ENCODE measurements around the gene RMI2. TPM values are rescaled to one million over a fixed set of nuclear protein-coding genes. Genes with fewer than 3 reads are reported as not detected.

RMI2 gene
- total and polyA plus RNA-seq, 5 experiments from 2014 or later, result 1.3 to 13.5 (median 2.8) TPM

DNA sequence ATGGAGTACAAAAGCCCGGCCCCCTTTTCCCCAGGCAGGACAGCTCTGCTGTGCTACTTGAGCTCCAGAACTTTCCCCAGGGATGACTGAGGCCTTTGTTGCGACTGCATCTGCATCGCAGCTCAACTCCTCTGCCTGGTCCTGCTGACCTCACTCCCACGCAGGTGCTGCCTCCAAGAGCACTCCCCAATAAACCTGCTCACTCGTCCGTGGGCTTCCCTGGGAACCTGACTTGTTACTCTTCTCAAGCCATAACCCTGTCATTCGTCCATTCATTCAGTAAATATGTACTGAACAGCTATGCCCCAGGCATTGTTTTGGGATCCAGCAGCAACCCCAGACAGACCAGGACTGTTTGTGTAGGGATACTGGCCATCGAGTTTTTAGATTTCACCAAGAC lies 11.6 kb upstream of the RMI2 start:
- Mint-ChIP-seq H3K27ac (peak overlapping the region in 1 of 10 donors; percentile 37), H3K4me1 (peaks cover 2 to 19% (median 11%) of the 10 kb centered on the region in 4 donors), H3K36me3 (no peaks in the 10 kb centered on the region), H3K4me3 (no peak overlapping the region), H3K27me3 (no peaks in the 10 kb centered on the region), H3K9me3 (no peaks in the 10 kb centered on the region)
- POLR2A ChIA-PET, result interaction anchor here (0.6 kb wide), 1 partner anchor 55 kb away, joined by 3 read pairs; no protein-coding TSS in a partner anchor
- no peak for ATAC-seq
- DNase-seq, result no peak

DNA sequence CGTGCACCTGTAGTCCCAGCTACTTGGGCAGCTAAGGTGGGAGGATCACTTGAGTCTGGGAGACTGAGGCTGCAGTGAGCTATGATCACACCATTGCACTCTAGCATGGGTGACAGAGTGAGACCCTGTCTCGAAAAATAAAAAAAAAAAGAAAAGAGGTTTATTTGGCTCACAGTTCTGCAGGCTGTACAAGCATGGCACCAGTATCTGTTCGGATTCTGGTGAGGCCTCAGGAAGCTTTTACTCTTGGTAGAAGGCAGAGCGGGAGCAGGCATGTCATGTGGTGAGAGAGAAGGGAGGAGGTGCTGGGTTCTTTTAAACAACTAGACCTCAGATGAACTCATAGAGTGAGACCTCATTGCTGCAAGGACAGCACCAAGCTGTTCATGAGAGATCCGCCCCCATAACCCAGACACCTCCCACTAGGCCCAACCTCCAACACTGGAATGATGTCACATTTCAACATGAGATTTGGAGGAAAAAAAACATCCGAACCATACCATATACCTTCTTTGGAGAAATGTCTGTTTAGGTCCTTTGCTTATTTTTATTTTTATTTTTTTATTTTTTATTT lies 10.3 kb upstream of the RMI2 start:
- DNase-seq (no peak), ATAC-seq (no peak)
- Mint-ChIP-seq H3K27me3 (no peaks in the 10 kb centered on the region), H3K4me1 (peaks cover 0 to 8% (median 3%) of the 10 kb centered on the region in 4 donors), H3K9me3 (no peaks in the 10 kb centered on the region), H3K36me3 (no peaks in the 10 kb centered on the region), H3K4me3 (no peak overlapping the region), H3K27ac (peak overlapping the region in 1 of 10 donors; percentile 33)
- POLR2A ChIA-PET, result interaction anchor here (0.5 to 0.9 kb wide), 2 partner anchors 10 kb away, joined by 3 read pairs; no protein-coding TSS in a partner anchor

DNA sequence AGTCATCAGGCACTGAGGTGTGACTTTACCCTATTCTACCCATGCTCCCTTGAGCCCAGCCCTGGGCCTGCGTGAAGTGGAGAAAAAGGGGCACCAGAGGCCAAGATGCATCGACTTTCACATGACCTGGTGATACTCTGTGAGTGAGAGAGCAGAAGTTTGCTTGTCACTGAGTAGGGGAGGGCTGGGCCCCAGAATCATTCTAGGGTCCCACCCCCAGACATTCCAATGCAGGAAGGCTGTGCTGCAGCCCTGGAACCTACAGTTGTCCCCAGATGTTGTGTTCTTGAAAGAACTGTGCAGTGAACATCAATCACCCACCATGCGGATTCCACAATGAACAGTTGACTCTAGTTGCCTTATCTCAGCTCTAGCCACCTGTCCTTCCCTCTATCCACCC lies 6.2 kb upstream of the RMI2 start:
- H3K9me3 Mint-ChIP-seq, result no peaks in the 10 kb centered on the region
- POLR2A ChIA-PET, result interaction anchor here (0.7 kb wide), 2 partner anchors 168 to 923 kb away, joined by 3 read pairs; no protein-coding TSS in a partner anchor
- no peak overlapping the region for H3K4me3 Mint-ChIP-seq
- no peaks in the 10 kb centered on the region for H3K27me3 Mint-ChIP-seq
- H3K36me3 Mint-ChIP-seq, result no peaks in the 10 kb centered on the region
- no peak overlapping the region for H3K27ac Mint-ChIP-seq
- peaks cover 0 to 6% (median 2%) of the 10 kb centered on the region in 4 donors for H3K4me1 Mint-ChIP-seq
- ATAC-seq (no peak), DNase-seq (no peak)

GRCh38 chr16:11340710-11341109 lies 4.5 kb upstream of the RMI2 start:
- Mint-ChIP-seq H3K4me3 (no peak overlapping the region), H3K27me3 (no peaks in the 10 kb centered on the region), H3K36me3 (no peaks in the 10 kb centered on the region), H3K4me1 (peaks cover 7 to 12% (median 8%) of the 10 kb centered on the region in 4 donors), H3K27ac (no peak overlapping the region), H3K9me3 (no peaks in the 10 kb centered on the region)
- ATAC-seq (no peak), DNase-seq (no peak)
- POLR2A ChIA-PET, result interaction anchor here (0.7 to 2.2 kb wide), 3 partner anchors 12 to 85 kb away, joined by 3 to 6 read pairs (median 5); partner anchors contain the start of gene SOCS1

- no peaks in the 10 kb centered on the region for H3K9me3 Mint-ChIP-seq
- no peak overlapping the region for H3K4me3 Mint-ChIP-seq
- POLR2A ChIA-PET, result interaction anchor here (2.2 kb wide), 1 partner anchor 86 kb away, joined by 5 read pairs; the partner anchor contains the start of gene SOCS1
- no peak for ATAC-seq
- peaks cover 8 to 18% (median 9%) of the 10 kb centered on the region in 4 donors for H3K4me1 Mint-ChIP-seq
- H3K27me3 Mint-ChIP-seq, result no peaks in the 10 kb centered on the region
- H3K36me3 Mint-ChIP-seq, result no peaks in the 10 kb centered on the region
- DNase-seq, result no peak
- peak overlapping the region in 1 of 10 donors; percentile 37 for H3K27ac Mint-ChIP-seq
Observed at GRCh38 chr16:11341371-11341770, 3.9 kb upstream of the RMI2 start.

DNA sequence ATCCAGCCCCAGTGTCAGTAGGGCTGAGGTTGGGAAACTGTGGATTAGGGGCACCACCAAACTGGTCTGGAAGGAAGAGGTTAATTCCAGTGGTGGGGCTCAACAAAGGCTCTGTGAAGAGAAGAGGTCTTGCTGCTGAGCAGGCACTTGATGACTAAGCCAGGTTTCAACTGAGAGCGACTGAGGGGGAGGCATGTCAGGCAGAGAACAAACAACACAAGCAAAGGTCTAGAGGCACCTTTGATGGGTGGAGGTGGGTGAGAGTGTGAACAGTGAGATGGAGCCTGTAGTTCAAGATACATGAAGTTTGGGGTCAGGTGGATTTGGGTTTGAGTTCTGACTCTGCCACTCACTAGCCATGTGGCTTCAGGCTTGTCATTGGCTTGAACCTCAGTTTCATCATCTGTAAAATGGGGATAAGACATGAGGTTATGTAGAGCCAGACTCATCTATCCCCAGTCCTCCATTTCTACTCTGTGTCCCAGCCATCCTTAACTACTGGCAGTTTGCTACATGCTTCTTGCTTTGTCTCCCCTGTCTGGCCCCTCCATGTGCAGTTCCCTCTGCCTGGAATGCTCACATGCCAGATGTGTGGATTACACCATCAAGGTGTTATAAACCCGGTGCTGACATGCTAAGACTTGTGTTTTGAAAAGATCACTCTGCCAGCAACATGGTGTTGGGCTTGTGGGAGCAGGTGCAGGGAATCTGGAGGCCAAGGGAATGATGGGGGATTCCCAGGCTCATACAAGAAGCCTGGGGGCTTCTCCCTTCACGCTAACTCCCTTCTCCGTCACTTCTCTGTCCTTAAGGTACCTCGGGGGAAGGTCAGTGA lies 3.0 kb upstream of the RMI2 start:
- Mint-ChIP-seq H3K4me3 (peak overlapping the region in 1 of 10 donors; percentile 62), H3K4me1 (peaks cover 8 to 25% (median 10%) of the 10 kb centered on the region in 4 donors), H3K27me3 (no peaks in the 10 kb centered on the region), H3K36me3 (no peaks in the 10 kb centered on the region), H3K9me3 (no peaks in the 10 kb centered on the region), H3K27ac (peak overlapping the region in 4 of 10 donors; percentile 12 to 66 (median 38))
- POLR2A ChIA-PET, result interaction anchor here (2.2 kb wide), 1 partner anchor 87 kb away, joined by 5 read pairs; the partner anchor contains the start of gene SOCS1
- DNase-seq (no peak), ATAC-seq (no peak)

GRCh38 chr16:11346700-11347319 lies 1.6 kb downstream of the RMI2 start:
- Mint-ChIP-seq H3K9me3 (no peaks in the 10 kb centered on the region), H3K27ac (peak overlapping the region in 5 of 10 donors; percentile 20 to 78 (median 43)), H3K4me3 (peak overlapping the region; percentile 27 to 95 (median 81)), H3K4me1 (peaks cover 11 to 43% (median 24%) of the 10 kb centered on the region in 4 donors), H3K27me3 (no peaks in the 10 kb centered on the region), H3K36me3 (no peaks in the 10 kb centered on the region)
- POLR2A ChIA-PET, result interaction anchor here (0.7 to 3.5 kb wide), 4 partner anchors 17 to 347 kb away, joined by 3 to 19 read pairs (median 8); partner anchors contain the start of gene SOCS1
- ATAC-seq (no peak), DNase-seq (no peak)

- POLR2A ChIA-PET, result interaction anchor here (3.5 kb wide), 1 partner anchor 92 kb away, joined by 19 read pairs; the partner anchor contains the start of gene SOCS1
- Mint-ChIP-seq H3K36me3 (no peaks in the 10 kb centered on the region), H3K27ac (peak overlapping the region in 1 of 10 donors; percentile 14), H3K9me3 (no peaks in the 10 kb centered on the region), H3K4me1 (peaks cover 9 to 39% (median 25%) of the 10 kb centered on the region in 4 donors), H3K4me3 (no peak overlapping the region), H3K27me3 (no peaks in the 10 kb centered on the region)
- ATAC-seq, result no peak
- no peak for DNase-seq
Observed at GRCh38 chr16:11347831-11348230, 2.6 kb downstream of the RMI2 start.

- Mint-ChIP-seq H3K36me3 (no peaks in the 10 kb centered on the region), H3K9me3 (no peaks in the 10 kb centered on the region)
- POLR2A ChIA-PET, result interaction anchor here (3.5 kb wide), 1 partner anchor 93 kb away, joined by 19 read pairs; the partner anchor contains the start of gene SOCS1
Observed at GRCh38 chr16:11348737-11349598, 3.7 kb downstream of the RMI2 start.

DNA sequence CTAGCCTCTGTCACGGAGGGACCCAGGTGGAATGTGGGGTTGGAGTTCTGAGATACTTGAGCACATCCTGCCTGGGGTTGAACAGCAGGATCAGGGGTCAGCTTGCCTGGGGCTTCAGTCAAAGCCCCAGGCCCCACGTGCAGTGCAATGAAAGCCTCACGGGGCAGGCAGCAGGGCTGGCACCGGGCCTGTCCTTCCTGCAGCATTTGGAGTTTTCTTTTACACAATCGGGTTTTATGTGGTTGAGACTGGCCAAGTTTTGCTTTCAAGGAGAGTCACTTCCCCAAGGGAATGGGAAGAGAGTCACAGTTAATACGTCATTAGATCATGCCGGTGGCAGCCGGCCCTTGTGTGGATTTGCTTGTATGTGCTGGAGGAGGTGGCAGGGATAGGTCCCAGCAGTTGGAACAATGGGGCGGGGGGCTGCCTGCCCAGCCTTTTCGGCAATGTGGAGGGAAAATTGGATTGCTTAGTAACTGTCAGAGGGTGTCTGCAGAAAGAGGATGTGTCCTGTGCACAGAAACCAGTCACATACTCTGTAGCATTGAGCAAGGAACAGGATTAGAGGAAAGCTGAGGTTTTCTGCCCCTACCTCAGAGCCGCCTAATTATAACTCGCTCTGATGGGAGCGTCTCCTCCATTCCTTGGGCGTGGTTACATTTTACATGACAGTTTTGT lies 4.5 kb downstream of the RMI2 start:
- peak overlapping the region in 4 of 10 donors; percentile 20 to 74 (median 50) for H3K27ac Mint-ChIP-seq
- no peaks in the 10 kb centered on the region for H3K9me3 Mint-ChIP-seq
- H3K36me3 Mint-ChIP-seq, result no peaks in the 10 kb centered on the region
- no peak for ATAC-seq
- no peaks in the 10 kb centered on the region for H3K27me3 Mint-ChIP-seq
- H3K4me1 Mint-ChIP-seq, result peaks cover 15 to 54% (median 39%) of the 10 kb centered on the region in 4 donors
- no peak for DNase-seq
- H3K4me3 Mint-ChIP-seq, result peak overlapping the region in 1 of 10 donors; percentile 34
- POLR2A ChIA-PET, result no interaction called here

More at GRCh38 chr16:11348737-11349598, 3.7 kb downstream of the RMI2 start:
- no peaks in the 10 kb centered on the region for H3K27me3 Mint-ChIP-seq
- peak overlapping the region in 5 of 10 donors; percentile 20 to 68 (median 42) for H3K27ac Mint-ChIP-seq
- no peak for ATAC-seq
- peak overlapping the region in 1 of 10 donors; percentile 34 for H3K4me3 Mint-ChIP-seq
- DNase-seq, result no peak
- peaks cover 13 to 49% (median 33%) of the 10 kb centered on the region in 4 donors for H3K4me1 Mint-ChIP-seq

DNA sequence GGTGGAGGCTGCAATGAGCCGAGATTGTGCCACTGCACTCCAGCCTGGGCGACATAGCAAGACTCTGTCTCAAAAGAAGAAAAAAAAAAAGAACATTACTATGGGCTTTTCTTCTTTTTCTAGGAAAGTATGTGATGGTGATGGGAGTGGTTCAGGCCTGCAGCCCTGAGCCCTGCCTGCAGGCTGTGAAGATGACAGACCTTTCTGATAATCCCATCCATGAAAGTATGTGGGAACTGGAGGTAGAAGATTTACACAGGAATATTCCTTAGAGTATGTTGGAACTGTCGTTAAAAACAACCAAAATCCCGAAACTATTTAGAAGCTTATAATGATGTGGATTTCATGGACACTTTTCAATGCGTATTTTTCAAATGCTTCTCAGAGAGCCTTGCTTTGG lies 5.3 kb downstream of the RMI2 start:
- no peak overlapping the region for H3K4me3 Mint-ChIP-seq
- H3K36me3 Mint-ChIP-seq, result no peaks in the 10 kb centered on the region
- no peak for DNase-seq
- H3K27ac Mint-ChIP-seq, result peak overlapping the region in 1 of 10 donors; percentile 24
- H3K9me3 Mint-ChIP-seq, result no peaks in the 10 kb centered on the region
- POLR2A ChIA-PET, result interaction anchor here (6.7 kb wide), 1 partner anchor 93 kb away, joined by 107 read pairs; the partner anchor contains the start of gene SOCS1
- peaks cover 16 to 58% (median 41%) of the 10 kb centered on the region in 4 donors for H3K4me1 Mint-ChIP-seq
- ATAC-seq, result no peak
- no peaks in the 10 kb centered on the region for H3K27me3 Mint-ChIP-seq

Data from naive thymus-derived CD8-positive, alpha-beta T cell (primary cell).